Measurements from ENCODE around the gene NAGK. TPM values are rescaled to one million over a fixed set of nuclear protein-coding genes. Genes with fewer than 3 reads are reported as not detected.
"Not testable (repeated sequence)": the region's sequence is repeated elsewhere in the genome, so short reads cannot be mapped to it uniquely, and the experiment has no call there.

Gene NAGK
- total RNA-seq, 8 experiments from 2014 or later, result 45.0 to 93.8 (median 68.6) TPM

- H3K4me1 ChIP-seq (replicated peaks in 1 of 2), result peaks cover 0 to 6% of the 10 kb centered on the region in 2 donors
- no peak overlapping the region for H3K4me3 ChIP-seq
- in situ Hi-C loops (cut with MboI; ENCODE audit: low pct_unique_long_range_greater_than_20kb in 2 of 9, low sequenced_read_pairs in 9 of 9, unreplicated experiment in 9 of 9), result no loop called here
- 40 to 80% (median 52%) methylated on average over 1 to 5 of the region's 6 CpGs; no CpG with 5 or more reads in 2 of the 10 experiments for WGBS, 10 experiments
- no peak overlapping the region for H3K27ac ChIP-seq
- ATAC-seq (replicated peaks in 6 of 8), result peak in 1 of 8 experiments; percentile 22
Observed at GRCh38 chr2:71102981-71103681, 34.7 kb downstream of the NAGK start.

DNA sequence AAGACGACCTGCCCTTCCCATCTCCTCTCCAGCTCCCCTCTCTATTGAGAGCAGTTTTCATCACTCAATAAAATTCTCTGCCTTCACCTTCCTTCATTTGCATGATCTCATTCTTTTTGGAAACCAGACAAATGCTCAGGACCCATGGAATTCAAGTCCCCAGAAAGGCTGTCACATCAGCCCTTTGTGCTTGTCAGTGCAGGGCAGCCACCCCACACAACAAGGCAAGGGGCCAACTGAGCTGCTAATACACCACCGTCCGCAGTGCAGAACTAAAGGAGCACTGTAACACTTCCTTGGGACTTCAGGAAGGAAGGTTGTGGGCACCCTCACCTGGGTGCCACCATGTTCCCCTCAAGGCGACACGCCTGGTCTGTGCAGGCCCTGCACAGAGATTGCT lies 35.4 kb downstream of the NAGK start:
- Histone ChIP-seq H3K27ac (no peak overlapping the region), H3K4me3 (no peak overlapping the region), H3K4me1 (replicated peaks in 1 of 2) (peaks cover 0 to 6% of the 10 kb centered on the region in 2 donors)
- in situ Hi-C loops (cut with MboI; ENCODE audit: low pct_unique_long_range_greater_than_20kb in 2 of 9, low sequenced_read_pairs in 9 of 9, unreplicated experiment in 9 of 9), result no loop called here
- WGBS, 10 experiments, result 0 to 100% (median 90%) methylated on average over 1 to 3 of the region's 5 CpGs; no CpG with 5 or more reads in 3 of the 10 experiments
- peak in 5 of 8 experiments; percentile 18 to 71 (median 53) for ATAC-seq (replicated peaks in 6 of 8)

- 64 to 100% (median 85%) methylated on average over 1 to 6 of the region's 6 CpGs; no CpG with 5 or more reads in 4 of the 10 experiments for WGBS, 10 experiments
- ATAC-seq (replicated peaks in 6 of 8); in situ Hi-C loops (cut with MboI; ENCODE audit: low pct_unique_long_range_greater_than_20kb in 2 of 9, low sequenced_read_pairs in 9 of 9, unreplicated experiment in 9 of 9); H3K4me1 ChIP-seq (replicated peaks in 1 of 2); H3K27ac ChIP-seq; H3K4me3 ChIP-seq: not testable (repeated sequence)
Observed at GRCh38 chr2:71106463-71106862, 38.0 kb downstream of the NAGK start.

DNA sequence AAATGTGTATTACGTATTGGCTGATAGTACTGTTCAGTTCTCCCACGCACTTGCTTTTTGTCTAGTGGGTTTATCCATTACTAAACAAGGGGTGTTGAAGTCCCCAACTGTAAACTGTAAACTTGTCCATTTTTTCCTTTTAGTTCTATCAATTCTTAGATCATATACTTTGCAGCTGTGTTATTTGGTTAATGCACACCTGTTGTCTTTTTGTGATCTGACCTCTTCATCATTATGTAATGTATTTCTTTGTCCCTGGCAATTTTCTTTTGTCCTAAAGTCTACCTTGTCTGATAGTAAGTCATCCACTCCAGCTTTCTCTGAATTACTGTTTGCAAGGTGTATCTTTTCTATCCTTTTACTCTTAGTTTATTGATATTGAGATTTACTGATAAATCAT lies 39.6 kb downstream of the NAGK start:
- no peak for ATAC-seq (replicated peaks in 6 of 8)
- Histone ChIP-seq H3K4me3 (no peak overlapping the region), H3K27ac (no peak overlapping the region), H3K4me1 (replicated peaks in 1 of 2) (peaks cover 0 to 6% of the 10 kb centered on the region in 2 donors)
- in situ Hi-C loops (cut with MboI; ENCODE audit: low pct_unique_long_range_greater_than_20kb in 2 of 9, low sequenced_read_pairs in 9 of 9, unreplicated experiment in 9 of 9), result no loop called here
- WGBS, 10 experiments, result 75 to 100% (median 94%) methylated on average over 1 to 2 of the region's 2 CpGs; no CpG with 5 or more reads in 1 of the 10 experiments

DNA sequence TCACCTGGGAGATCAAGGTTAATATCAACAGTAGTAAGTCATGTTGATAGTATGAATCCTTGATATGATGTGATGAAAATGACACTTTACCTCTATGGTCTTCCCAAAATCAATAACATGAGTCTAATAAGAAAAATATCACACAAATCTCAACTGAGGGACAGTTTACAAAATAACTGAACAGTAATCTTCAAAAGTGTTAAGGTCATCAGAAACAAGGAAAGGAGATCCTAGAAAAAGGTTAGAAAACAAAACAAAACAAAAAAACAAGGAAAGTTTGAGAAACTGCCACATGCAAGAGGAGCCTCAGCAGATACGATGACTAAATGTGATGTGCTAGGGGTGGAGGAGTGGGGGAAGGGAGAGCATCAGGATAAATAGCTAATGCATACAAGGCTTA lies 45.4 kb downstream of the NAGK start:
- H3K4me3 ChIP-seq, result no peak overlapping the region
- no peak for ATAC-seq (replicated peaks in 6 of 8)
- in situ Hi-C loops (cut with MboI; ENCODE audit: low pct_unique_long_range_greater_than_20kb in 2 of 9, low sequenced_read_pairs in 9 of 9, unreplicated experiment in 9 of 9), result no loop called here
- H3K4me1 ChIP-seq (replicated peaks in 1 of 2), result no peaks in the 10 kb centered on the region
- 57 to 100% (median 92%) methylated on average over 1 of the region's 1 CpG; no CpG with 5 or more reads in 1 of the 10 experiments for WGBS, 10 experiments
- no peak overlapping the region for H3K27ac ChIP-seq

GRCh38 chr2:71117063-71117462 lies 48.6 kb downstream of the NAGK start:
- peak in 2 of 8 experiments; percentile 47 to 55 for ATAC-seq (replicated peaks in 6 of 8)
- H3K4me1 ChIP-seq (replicated peaks in 1 of 2), result no peaks in the 10 kb centered on the region
- in situ Hi-C loops (cut with MboI; ENCODE audit: low pct_unique_long_range_greater_than_20kb in 2 of 9, low sequenced_read_pairs in 9 of 9, unreplicated experiment in 9 of 9), result no loop called here
- no peak overlapping the region for H3K27ac ChIP-seq
- no peak overlapping the region for H3K4me3 ChIP-seq

DNA sequence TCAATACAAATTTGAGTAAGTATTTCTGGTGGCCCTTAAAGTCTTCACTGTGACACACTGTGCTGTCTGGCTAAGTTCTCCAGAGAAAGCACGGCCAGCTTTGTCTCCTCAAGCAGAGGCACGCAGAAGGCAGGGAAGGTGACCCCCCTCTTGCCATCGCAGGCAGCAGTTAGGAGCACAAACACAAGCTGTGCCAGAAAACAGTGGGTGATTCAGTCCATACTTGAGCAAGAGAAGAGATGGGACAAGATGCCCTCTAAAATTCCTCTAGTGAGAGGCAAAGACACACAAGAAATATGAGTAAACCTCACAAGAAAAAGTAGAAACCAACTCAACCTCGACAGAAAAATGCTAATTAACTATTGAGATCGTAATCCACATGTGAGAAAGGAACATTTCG lies 51.7 kb downstream of the NAGK start:
- in situ Hi-C loops (cut with MboI; ENCODE audit: low pct_unique_long_range_greater_than_20kb in 2 of 9, low sequenced_read_pairs in 9 of 9, unreplicated experiment in 9 of 9), result no loop called here
- no peak for ATAC-seq (replicated peaks in 6 of 8)
- H3K4me1 ChIP-seq (replicated peaks in 1 of 2), result no peaks in the 10 kb centered on the region
- no peak overlapping the region for H3K4me3 ChIP-seq
- WGBS, 10 experiments, result 62 to 100% (median 95%) methylated on average over 1 to 6 of the region's 6 CpGs
- no peak overlapping the region for H3K27ac ChIP-seq

GRCh38 chr2:71121479-71121878 lies 53.0 kb downstream of the NAGK start:
- in situ Hi-C loops (cut with MboI; ENCODE audit: low pct_unique_long_range_greater_than_20kb in 2 of 9, low sequenced_read_pairs in 9 of 9, unreplicated experiment in 9 of 9), result no loop called here
- WGBS, 10 experiments, result 100% methylated on average over 1 of the region's 1 CpG; no CpG with 5 or more reads in 6 of the 10 experiments
- H3K4me1 ChIP-seq (replicated peaks in 1 of 2), result no peaks in the 10 kb centered on the region
- no peak overlapping the region for H3K4me3 ChIP-seq
- H3K27ac ChIP-seq, result no peak overlapping the region
- ATAC-seq (replicated peaks in 6 of 8), result no peak

GRCh38 chr2:71122387-71123298 lies 54.2 kb downstream of the NAGK start:
- Histone ChIP-seq H3K27ac (no peak overlapping the region), H3K4me3 (no peak overlapping the region), H3K4me1 (replicated peaks in 1 of 2) (no peaks in the 10 kb centered on the region)
- in situ Hi-C loops (cut with MboI; ENCODE audit: low pct_unique_long_range_greater_than_20kb in 2 of 9, low sequenced_read_pairs in 9 of 9, unreplicated experiment in 9 of 9), result no loop called here
- 0 to 96% (median 78%) methylated on average over 1 to 5 of the region's 7 CpGs; no CpG with 5 or more reads in 2 of the 10 experiments for WGBS, 10 experiments
- ATAC-seq (replicated peaks in 6 of 8), result peak in 4 of 8 experiments; percentile 20 to 97 (median 70)

- WGBS, 10 experiments, result 76 to 100% (median 93%) methylated on average over 1 to 6 of the region's 7 CpGs; no CpG with 5 or more reads in 3 of the 10 experiments
- Histone ChIP-seq H3K4me1 (replicated peaks in 1 of 2) (peaks cover 5 to 12% of the 10 kb centered on the region in 2 donors), H3K27ac (no peak overlapping the region), H3K4me3 (no peak overlapping the region)
- no peak for ATAC-seq (replicated peaks in 6 of 8)
- in situ Hi-C loops (cut with MboI; ENCODE audit: low pct_unique_long_range_greater_than_20kb in 2 of 9, low sequenced_read_pairs in 9 of 9, unreplicated experiment in 9 of 9), result no loop called here
Observed at GRCh38 chr2:71125506-71126294, 57.3 kb downstream of the NAGK start.

GRCh38 chr2:71126957-71127356 lies 58.5 kb downstream of the NAGK start:
- H3K4me3 ChIP-seq, result no peak overlapping the region
- H3K4me1 ChIP-seq (replicated peaks in 1 of 2), result peaks cover 13 to 14% of the 10 kb centered on the region in 2 donors
- no peak for ATAC-seq (replicated peaks in 6 of 8)
- WGBS, 10 experiments, result 5 to 94% (median 78%) methylated on average over 2 to 3 of the region's 3 CpGs
- H3K27ac ChIP-seq, result no peak overlapping the region
- in situ Hi-C loops (cut with MboI; ENCODE audit: low pct_unique_long_range_greater_than_20kb in 2 of 9, low sequenced_read_pairs in 9 of 9, unreplicated experiment in 9 of 9), result no loop called here

Data from motor neuron (in vitro differentiated cells).